NCI-H2171 treated with DMSO at 0.1 percent for 48 hours (cell line): ENCODE measurements around the gene TMEM208.
A peak's percentile ranks its signal among the peaks of the same experiment; 100 is the strongest.

Experiments used
- DNase-seq: peaks from one replicate; lab custom pipeline; 2025; lab: John Stamatoyannopoulos, UW

The TMEM208 gene

GRCh38 chr16:67226804-67227566 lies at the start of gene TMEM208:
TMEM208 (plus strand) TSS chr16:67227130; CDS start chr16:67227219, 89 bp downstream.
- DNase-seq: peak; percentile 96

DNA sequence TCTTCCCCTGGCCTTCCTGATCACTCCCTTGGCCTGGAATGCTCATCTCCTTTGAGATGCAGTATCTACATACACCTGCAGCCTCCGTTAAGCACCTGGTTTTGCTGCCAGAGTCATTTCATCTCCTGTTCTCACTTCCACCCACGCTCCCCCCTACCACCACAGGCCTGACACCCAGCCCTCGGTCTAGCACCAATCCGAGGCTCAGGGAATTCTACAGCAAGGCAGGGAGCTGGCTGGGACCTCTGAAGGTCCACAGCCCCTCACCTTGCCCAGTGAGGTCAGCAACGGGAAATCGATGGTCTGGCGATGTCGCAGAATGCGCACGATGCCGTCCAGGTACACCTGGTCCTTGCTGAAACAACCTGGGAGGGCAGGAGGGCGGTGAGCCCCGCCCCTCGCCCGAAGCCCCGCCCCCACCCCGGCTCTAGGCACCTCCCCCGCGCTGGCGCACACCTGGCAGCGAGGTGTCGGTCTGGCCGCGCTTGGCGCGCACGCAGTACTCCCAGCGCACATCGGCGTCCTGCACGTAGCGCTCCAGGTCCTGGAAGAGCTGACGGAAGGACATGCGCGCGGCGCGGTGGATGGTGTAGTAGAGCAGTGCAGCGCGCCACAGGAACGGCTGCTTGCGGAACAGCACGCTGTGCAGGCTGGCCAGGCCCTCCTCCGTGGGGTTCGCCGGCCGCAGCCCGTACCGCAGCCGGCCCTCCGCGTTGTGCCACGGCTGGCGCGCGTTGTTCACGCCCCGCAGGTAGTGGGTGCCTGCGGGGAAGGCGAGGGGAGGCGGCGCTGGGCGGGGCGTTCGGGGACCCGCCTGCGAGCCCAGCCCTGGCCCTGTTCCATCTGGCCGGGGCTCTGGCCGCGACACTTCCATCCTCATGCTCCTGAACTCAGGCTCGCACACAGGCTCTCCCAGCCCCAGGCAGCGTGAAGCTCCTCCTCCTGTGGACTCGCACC lies 48.9 kb upstream of the TMEM208 start:
- DNase-seq: peak; percentile 92

DNA sequence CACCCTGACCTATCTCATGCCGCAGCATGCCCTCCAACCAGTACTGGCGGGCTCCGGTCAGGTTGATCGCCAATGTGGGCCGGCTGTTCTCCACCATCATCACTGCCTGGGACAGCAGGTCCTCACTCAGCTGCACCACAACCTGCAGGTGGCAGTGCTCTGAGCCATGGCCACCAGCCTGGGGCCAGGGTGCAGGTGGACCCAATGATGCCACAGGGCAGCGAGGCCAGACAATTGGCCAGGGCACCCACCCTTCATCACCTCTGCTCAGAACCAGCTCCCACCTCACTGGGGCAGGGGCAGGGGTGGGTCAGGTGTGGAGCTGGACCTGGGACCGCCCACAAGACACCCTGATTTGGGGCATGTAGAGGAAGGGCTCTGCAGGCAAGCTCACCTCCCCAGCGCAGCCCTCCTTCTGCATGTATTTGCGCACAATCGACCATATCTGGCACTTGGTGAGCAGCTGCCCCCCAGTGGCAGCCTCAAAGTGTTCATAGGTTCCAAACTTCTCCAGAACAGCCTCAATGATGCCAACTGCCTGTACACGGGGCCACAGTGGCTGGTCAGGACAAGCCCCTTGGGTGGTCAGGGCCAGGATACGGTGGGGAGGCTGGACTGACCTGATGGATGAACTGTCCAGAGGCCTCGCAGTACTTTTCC lies 47.4 kb upstream of the TMEM208 start:
- DNase-seq: no peak

GRCh38 chr16:67180166-67180565 lies 46.8 kb upstream of the TMEM208 start:
- DNase-seq: no peak

- DNase-seq: peak; percentile 18
Observed at GRCh38 chr16:67181346-67181745, 45.6 kb upstream of the TMEM208 start.

- no peak for DNase-seq
Observed at GRCh38 chr16:67182288-67182687, 44.6 kb upstream of the TMEM208 start.

DNA sequence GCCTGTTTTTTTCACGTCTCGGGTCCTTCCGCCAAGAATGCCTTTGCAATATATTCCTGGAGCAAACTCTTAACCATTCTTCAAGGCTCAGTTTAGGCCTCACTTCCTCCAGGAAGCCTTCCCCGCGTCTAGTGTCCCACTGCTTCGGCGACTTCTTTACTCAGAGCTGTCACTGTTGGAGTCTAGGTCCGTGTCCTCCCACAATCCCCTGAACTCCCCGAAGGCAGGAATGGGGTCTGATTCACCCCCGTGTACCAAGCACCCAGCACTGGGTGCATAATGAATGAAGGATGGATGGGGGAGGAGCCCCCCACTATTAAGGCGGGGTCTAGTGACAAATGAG lies 43.7 kb upstream of the TMEM208 start:
- DNase-seq: no peak

DNA sequence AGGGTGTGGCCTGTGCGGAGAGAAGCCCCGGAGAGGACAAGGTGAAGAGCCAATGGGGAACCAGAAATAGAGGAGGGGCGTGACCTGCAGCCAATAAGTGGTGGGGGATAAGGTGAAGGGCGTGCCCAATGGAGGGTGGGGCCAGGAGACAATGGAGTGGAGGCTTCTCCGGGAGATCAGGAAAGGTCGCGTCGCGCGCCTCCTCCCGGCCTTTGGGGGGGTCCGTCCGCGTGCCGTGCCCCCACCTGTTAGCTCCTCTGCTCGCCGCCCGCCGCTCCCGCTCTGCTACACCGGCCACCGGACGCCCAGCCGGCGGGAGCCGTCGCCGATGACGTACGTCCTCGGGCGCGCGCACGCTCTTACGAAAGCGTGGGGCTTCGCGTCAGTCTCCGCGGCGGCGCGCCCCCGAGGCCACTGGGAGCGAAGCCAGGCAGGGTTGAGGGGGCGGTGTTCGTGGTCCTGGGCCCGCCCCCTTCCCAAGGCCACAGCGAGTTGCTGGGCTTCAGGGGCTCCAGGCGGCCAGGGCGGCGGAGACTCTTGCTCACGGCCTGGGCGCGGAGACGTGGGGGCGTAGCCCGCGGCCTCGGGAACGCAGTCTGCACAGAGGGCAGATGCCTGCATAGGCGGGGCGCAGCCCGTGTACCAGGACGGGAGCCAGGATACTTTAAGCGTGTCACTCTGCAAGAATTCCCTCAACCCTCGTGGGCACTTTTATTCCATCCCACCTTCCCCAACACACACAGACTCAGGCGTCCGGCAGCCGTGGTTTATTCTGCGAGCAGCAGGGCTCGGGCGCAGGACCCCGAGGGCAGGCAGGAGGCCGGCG lies 43.1 kb upstream of the TMEM208 start, which contains the start of gene MATCAP1:
TSS of gene MATCAP1 (minus strand) at position 337 of the 826 bp plus-strand sequence. CDS start 3,353 bp downstream, outside the sequence.
- DNase-seq: peak; percentile 99

DNA sequence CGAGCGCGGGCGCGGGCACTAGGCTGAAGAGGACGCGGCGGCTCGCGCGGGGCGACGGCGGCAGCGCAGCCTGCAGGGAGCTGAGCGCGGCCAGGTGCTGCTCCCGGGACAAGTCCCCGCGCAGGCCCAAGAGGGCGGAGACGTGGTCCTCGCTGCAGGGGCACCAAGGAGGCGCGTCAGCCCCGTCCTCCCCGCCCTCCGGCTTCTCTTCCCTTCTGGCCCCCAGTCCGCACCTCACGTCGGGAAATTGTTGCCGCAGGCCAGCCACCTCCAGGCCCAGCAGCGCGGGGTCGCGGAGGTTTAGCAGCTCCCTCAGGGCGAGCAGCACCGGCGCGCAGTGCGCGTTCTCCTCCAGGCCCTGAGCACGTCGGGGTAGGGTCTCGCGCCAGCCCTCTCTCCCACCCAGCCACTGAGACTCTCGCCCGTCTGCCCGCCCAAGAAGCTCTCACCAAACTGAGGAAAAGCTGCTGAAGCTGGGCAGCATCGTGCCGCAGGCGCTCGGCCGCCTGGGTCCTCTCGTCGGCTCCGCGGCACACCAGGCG lies 42.4 kb upstream of the TMEM208 start:
- peak; percentile 75 for DNase-seq

DNA sequence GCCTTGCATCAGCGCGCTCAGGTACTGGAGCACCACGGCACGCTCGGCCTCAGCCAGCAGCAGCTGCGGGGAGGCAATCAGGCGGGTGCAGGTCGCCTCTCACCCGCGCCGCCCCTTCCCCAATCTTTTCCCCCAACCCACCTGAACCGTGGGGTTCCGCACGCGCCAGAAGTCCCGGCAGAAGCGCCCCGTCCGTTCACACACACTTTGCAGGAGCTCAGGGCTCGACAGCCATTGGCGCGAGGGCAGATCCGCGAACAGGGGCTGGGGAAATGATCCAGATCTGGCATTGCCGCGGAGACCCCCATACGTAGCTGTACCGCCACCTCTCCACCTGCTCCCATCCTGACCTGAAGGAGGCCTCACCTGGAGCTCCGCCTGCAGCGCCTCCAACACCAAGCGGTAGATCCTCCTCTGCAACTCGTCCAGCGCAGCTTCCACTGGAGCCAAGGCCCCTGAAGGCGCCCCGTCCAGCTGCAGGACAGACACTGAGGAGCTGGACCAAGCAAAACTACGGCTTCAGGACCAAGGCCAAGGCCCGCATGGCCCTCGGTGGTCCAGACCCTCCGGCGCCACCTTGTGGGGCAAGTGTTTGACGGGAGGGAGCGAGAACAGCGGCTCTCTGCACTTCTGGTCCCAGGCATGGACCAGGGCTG lies 41.8 kb upstream of the TMEM208 start:
- DNase-seq: peak; percentile 75

DNA sequence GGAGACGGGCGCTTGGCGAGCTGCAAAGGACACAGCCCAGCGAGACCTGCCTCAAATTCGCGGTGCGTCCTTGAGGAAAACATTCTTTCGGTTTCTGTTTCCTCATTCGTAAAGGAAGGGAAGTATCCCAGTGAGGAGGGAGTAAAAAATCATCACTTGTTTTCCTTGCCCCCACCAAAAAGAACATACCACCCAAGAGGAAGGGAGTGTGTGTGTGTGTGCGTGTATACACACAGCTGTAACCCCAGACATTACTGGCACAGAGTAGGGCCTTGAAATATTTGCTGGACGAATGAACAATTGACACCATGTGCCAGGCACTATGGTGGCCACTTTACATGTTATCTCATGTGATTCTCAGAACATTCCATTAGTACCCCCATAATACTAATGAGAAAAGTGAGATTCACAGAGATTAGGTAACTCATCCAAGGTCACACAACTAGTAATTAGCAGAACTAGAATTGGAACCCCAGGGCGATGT lies 41.2 kb upstream of the TMEM208 start:
- no peak for DNase-seq

- no peak for DNase-seq
Observed at GRCh38 chr16:67186550-67186950, 40.4 kb upstream of the TMEM208 start.

DNA sequence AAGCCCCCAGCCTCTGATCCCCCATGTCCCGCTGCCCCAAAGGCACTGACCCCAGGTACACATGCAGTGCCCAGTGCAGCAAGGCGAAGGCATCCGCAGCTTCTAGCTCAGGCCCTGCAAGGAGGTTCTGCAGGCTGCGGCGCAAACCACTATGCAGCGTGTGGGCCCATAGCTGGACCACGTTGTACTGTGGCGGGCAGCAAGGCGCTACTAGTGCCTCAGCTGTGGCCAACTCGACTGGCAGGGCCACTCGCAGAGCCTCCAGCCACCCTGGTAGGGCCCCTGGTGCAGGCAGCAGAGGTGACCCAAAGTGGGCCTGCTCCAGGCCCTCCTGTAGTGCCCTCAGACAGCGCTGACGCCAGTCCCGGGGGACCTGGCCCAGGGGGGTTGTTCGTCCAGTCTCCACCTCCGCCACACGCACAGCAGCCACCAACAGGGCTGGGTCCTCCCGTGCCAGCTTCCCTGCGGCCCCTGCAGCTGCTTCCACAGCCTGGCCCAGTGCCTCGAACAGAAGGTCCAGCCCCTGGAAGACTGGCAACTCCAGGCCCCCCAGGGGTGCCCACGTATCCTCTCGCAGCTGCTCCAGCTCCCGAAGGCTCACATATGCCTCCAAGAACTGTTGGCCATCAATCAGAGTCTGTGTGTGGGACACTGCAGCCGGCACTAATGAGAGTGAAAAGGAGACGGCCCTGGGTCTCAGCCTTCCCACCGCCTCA lies 39.6 kb upstream of the TMEM208 start:
- DNase-seq: no peak

DNA sequence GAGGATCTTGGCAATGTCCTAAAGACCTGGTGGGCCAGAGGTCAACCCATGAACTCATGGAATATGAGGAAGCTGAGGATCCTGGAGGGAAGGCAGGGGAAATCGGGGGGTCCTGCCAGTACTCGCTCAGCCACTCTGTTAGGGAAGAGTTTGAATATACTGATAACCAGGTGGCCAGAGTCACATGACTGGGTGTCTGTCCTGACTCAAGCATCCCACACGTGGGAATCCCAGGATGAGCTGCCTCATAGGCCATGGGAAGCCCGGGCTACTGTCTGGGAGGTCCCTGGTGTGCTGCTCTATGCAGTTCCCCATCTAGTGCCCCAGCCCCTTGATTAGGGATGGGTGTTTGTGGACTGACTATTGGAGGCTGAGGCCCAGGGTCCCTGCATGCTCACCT lies 38.6 kb upstream of the TMEM208 start:
- no peak for DNase-seq

DNA sequence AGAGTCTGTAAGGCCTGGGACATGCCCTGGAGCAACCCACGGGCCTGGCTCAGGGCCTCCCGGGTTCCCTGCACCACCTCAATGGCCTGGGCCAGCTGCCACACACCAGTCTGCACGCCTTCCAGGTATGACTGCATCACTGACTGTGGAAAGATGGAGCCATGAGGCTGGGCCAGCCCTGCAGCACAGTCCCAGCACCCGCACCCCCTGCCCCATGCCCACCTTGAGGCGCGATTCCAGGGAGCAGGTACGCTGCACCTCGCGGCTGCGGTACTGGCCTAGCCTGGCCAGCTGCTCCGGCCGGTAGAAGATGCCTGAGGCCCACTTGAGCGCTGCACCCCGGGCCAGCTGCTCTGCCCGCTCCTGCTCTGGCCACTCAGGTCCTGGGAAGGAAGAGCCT lies 38.1 kb upstream of the TMEM208 start:
- DNase-seq: no peak

DNA sequence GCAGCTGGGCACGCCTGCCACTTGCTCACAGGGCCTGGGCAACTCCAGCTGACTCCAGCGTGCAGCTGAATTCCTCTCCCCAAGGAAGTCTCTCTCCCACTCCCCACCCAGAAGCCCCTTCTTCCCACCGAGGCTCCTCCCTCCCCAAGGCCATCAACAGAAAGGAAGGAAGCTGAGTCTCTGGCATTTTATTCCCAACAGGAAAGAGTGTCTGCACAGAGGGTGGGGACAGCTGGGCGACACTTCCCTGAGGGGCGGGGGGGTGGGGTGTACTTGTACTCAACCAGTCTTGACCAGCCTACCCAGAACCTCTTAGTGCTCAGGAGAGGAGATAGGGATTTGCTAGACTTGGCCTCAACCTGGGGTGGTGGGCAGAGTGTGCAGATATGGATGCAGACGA lies 36.9 kb upstream of the TMEM208 start, which contains the start of gene EXOC3L1:
TSS of gene EXOC3L1 (minus strand) at position 96 of the 400 bp plus-strand sequence. CDS start 460 bp downstream, outside the sequence.
- no peak for DNase-seq

DNA sequence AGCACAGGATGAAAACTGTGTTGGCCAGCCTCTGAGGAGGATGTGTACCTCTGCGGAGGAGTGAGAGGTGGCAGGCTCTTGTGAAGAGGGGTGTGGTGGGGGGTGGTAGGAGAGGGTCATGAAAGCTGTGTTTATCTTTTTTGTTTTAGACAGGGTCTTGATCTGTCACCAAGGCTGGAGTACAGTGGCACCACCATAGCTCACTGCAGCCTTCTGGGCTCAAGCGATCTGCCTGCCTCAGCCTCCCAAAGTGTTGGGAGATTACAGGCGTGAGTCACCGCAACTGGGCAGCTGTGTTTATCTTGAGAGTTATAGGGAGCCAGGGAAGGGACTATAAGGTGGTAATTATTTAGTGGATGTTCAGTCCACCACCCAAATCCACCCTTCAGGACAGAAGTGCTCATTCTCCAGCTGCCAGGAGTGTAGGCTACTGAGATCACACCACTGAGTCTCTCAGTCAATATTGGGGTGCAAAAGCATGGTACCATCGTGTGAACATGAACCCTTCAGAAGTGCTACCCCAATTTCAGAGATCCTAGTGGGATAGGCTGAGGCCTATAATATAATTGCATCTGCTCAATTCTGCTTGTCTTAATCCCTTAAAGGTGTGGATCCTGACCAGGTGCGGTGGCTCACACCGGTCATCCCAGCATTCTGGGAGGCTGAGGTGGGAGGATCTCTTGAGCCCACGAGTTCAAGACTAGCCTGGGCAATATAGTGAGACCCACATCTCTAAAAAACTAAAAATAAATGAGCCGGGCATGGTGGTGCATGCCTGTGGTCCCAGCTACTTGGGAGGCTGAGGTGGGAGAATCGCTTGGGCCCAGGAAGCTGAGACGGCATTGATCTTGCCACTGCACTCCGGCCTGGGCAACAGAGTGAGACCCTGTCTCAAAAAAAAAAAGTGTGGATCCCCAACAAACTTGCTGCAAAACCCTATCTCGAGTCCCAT lies 36.2 kb upstream of the TMEM208 start:
- no peak for DNase-seq

- DNase-seq: no peak
Observed at GRCh38 chr16:67191411-67191994, 35.4 kb upstream of the TMEM208 start.
